SIG-M5 treated with dmso at 0.1 percent for 504 hours (cell line): ENCODE data around the gene USP21.

Source experiments
- DNase-seq: peaks from one replicate; lab custom pipeline; 2025; ENCODE audit not compliant: unreplicated experiment; lab: John Stamatoyannopoulos, UW

USP21 gene

GRCh38 chr1:161209790-161210409, 50.6 kb downstream of the USP21 start:
- peak; percentile 82 for DNase-seq

- peak; percentile 70 for DNase-seq
These were observed 55.1 kb downstream of the USP21 start for GRCh38 chr1:161214369-161214768.

GRCh38 chr1:161215076-161215475, 55.8 kb downstream of the USP21 start, which contains the start of gene FCER1G:
TSS of gene FCER1G (plus strand) at chr1:161215295. CDS start at chr1:161215322, 27 bp downstream.
- DNase-seq, result peak; percentile 69
